NCI-H1436 (cell line): ENCODE results near the gene MZF1.
"Not testable (repeated sequence)": the region's sequence is repeated elsewhere in the genome, so short reads cannot be mapped to it uniquely, and the experiment has no call there.

ENCODE experiments used
- DNase-seq: peaks from one replicate; lab custom pipeline; 2025; lab: John Stamatoyannopoulos, UW

MZF1 gene

GRCh38 chr19:58572818-58573657 is at the start of gene MZF1:
Gene MZF1, minus strand, starts transcription at chr19:58573335. Its CDS starts 1,946 bp downstream, at chr19:58571389.
- no peak for DNase-seq

- not testable (repeated sequence) for DNase-seq
These were observed 34.1 kb upstream of the MZF1 start for GRCh38 chr19:58607213-58607612.

- DNase-seq: not testable (repeated sequence)
These were observed 33.2 kb upstream of the MZF1 start for GRCh38 chr19:58606251-58606896.

- DNase-seq: no peak
These were observed 13.1 kb upstream of the MZF1 start for GRCh38 chr19:58586133-58586765.

- DNase-seq: no peak
These were observed 12.5 kb upstream of the MZF1 start for GRCh38 chr19:58585442-58586132.

- DNase-seq: no peak
These were observed 11.6 kb upstream of the MZF1 start for GRCh38 chr19:58584498-58585441.

GRCh38 chr19:58582985-58583384 is 9.8 kb upstream of the MZF1 start:
- DNase-seq: no peak

GRCh38 chr19:58581227-58582141 is 8.3 kb upstream of the MZF1 start:
- DNase-seq: no peak

- no peak for DNase-seq
These were observed 6.5 kb upstream of the MZF1 start for GRCh38 chr19:58579473-58580142.

- DNase-seq: no peak
These were observed 5.1 kb upstream of the MZF1 start for GRCh38 chr19:58578012-58578925.

GRCh38 chr19:58577581-58577980 is 4.4 kb upstream of the MZF1 start:
- DNase-seq: not testable (repeated sequence)

GRCh38 chr19:58575183-58576041 is 2.3 kb upstream of the MZF1 start:
- DNase-seq: no peak

- DNase-seq: no peak
These were observed 576 bp upstream of the MZF1 start for GRCh38 chr19:58573658-58574164.

GRCh38 chr19:58572026-58572817 is 913 bp downstream of the MZF1 start:
- DNase-seq: no peak

- DNase-seq: no peak
These were observed 1.6 kb downstream of the MZF1 start for GRCh38 chr19:58571575-58571947.

- no peak for DNase-seq
These were observed 2.2 kb downstream of the MZF1 start for GRCh38 chr19:58570770-58571574.
